Measurements from ENCODE around the gene PTPRCAP. TPM values are rescaled to one million over a fixed set of nuclear protein-coding genes. Genes with fewer than 3 reads are reported as not detected.

Gene PTPRCAP
- total RNA-seq, 4 donors from 2014 or later, result 3.5 to 6.4 (median 4.2) TPM

GRCh38 chr11:67440229-67441097 is 3.0 kb upstream of the PTPRCAP start:
- no peaks in the 10 kb centered on the region for H3K9me3 ChIP-seq
- H3K27ac ChIP-seq, result peak overlapping the region in 3 of 4 donors; percentile 50 to 66 (median 60)
- H3K4me3 ChIP-seq, result no peak overlapping the region
- peaks cover 0 to 75% (median 15%) of the 10 kb centered on the region in 3 donors for H3K4me1 ChIP-seq
- no peak for TF ChIP-seq EP300 (IDR thresholded peaks at IDR 0.05)
- TF ChIP-seq POLR2A (IDR thresholded peaks at IDR 0.05), result no peak
- TF ChIP-seq CTCF (IDR thresholded peaks at IDR 0.05), result no peak
- no peak for TF ChIP-seq POLR2AphosphoS5 (IDR thresholded peaks at IDR 0.05)
- peaks cover 0 to 63% of the 10 kb centered on the region in 2 donors for H3K36me3 ChIP-seq
- 70 to 72% methylated on average over 2 to 4 of the region's 17 CpGs for WGBS, 2 donors (ENCODE audit: low coverage in 1 of 2)
- H3K27me3 ChIP-seq, result no peaks in the 10 kb centered on the region
- no peak for ATAC-seq

DNA sequence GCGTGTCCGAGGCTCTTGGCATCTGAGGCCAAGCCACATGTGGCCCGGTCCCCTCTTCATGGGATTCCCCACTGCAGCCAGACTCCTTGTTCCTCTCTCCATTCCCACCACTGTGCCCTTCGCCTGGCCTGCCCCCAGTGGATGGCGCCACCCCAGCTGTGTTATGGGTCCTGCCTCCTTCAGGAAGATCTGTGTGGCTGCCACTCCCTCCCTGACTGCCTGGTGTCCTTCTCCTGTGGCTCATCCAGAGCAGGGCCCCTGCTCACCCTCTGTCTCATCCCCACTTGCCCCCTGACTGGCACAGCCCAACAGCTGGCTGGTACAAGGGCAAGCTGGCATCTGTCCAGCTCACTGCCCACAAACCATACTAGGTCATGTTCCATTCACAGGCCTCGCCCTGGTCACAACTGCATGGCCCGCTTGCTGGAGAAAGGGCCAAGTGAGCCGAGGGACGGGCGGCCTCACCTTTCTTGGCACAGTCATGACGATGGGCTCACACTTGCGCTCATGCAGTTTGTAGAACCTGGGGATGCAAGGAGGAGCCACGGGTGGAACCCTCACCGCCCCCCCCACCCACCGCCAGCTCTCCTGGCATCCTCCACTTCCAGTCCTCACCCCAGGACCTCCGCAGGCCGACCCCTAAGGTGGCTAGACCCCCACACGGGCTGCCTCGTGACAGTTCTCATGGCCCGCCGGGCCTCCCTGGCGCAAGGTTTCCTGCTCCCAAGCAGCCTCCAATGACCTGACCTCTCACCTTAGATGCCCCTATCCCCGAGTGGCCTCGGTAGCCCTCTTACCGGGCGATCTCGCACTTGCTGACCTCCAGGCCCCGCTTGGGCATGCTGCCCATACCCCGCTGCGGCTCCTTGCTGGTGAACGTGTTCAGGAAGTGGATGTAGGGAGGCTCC is 2.1 kb upstream of the PTPRCAP start:
- 60% methylated on average over 2 of the region's 31 CpGs; no CpG with 5 or more reads in 1 of the 2 donors for WGBS, 2 donors (ENCODE audit: low coverage in 1 of 2)
- Histone ChIP-seq H3K36me3 (peaks cover 0 to 72% of the 10 kb centered on the region in 2 donors), H3K27me3 (no peaks in the 10 kb centered on the region), H3K9me3 (no peaks in the 10 kb centered on the region), H3K4me3 (no peak overlapping the region), H3K4me1 (peaks cover 0 to 79% (median 15%) of the 10 kb centered on the region in 3 donors), H3K27ac (peak overlapping the region in 3 of 4 donors; percentile 50 to 66 (median 60))
- ATAC-seq, result no peak
- TF ChIP-seq POLR2AphosphoS5 (IDR thresholded peaks at IDR 0.05), result peak; percentile 41
- TF ChIP-seq CTCF (IDR thresholded peaks at IDR 0.05), result no peak
- no peak for TF ChIP-seq POLR2A (IDR thresholded peaks at IDR 0.05)

DNA sequence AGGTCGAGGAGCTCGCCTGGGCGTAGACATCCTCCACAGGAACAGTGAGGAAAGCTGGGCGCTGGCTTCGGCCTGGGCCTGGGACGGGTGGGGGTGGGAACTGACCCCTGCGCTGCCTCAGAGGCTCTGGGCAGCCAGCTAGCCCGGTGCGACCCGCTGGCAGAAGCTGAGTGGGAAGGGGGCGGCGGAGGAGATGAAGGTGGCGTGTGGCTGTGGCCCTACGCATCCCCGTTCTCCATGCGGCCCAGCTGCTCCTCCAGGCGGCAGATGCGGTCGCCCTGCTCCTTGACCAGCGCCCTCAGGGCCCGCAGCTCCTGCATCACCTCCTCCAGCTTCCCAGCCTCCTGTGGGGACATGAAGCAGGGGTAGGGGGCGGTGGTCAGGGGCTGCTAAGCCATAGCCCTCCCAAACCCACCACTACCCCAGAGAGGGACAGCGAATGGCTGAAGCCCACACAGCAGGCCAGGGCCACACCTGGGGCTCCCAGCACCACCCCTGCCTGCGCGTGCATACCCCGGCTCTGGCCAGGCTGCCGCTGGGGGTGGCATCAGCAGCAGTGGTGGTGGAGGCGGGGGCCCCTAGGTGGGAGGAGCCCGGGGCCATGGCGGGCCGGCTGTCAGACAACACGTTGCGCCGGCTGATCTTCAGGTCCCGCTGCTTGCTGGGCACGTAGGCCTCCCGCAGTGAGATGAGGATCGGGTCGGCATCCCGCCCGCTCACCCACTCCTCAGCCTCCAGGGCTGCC is 848 bp upstream of the PTPRCAP start:
- Histone ChIP-seq H3K4me1 (peaks cover 0 to 72% (median 9%) of the 10 kb centered on the region in 3 donors), H3K27me3 (no peaks in the 10 kb centered on the region), H3K4me3 (peak overlapping the region in 1 of 2 donors; percentile 27), H3K9me3 (no peaks in the 10 kb centered on the region), H3K36me3 (peaks cover 0 to 85% of the 10 kb centered on the region in 2 donors), H3K27ac (peak overlapping the region in 3 of 4 donors; percentile 50 to 66 (median 60))
- TF ChIP-seq POLR2AphosphoS5 (IDR thresholded peaks at IDR 0.05), result no peak
- TF ChIP-seq POLR2A (IDR thresholded peaks at IDR 0.05), result no peak
- no peak for TF ChIP-seq EP300 (IDR thresholded peaks at IDR 0.05)
- TF ChIP-seq CTCF (IDR thresholded peaks at IDR 0.05), result no peak
- no CpG with 5 or more reads among the region's 41 CpGs for WGBS, 2 donors (ENCODE audit: low coverage in 1 of 2)
- no peak for ATAC-seq

DNA sequence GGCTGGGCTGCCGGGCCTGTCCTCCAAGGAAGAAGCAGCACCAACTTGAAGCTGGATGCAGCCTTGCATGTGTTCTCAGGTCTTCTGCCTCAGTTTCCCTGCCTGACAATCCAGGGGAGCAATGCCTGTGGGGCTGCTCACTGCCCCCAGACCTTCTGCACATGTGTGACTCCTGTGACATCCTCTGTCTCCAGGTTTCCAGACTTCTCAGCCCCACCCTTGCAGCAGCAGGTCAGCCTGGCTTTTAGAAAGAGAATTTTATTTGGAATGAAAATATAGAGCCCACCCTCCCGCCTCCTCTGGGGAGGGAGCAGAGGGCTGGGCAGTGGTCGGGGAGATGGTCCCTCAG is 301 bp upstream of the PTPRCAP start:
- H3K36me3 ChIP-seq, result peaks cover 0 to 90% of the 10 kb centered on the region in 2 donors
- no CpG with 5 or more reads among the region's 3 CpGs for WGBS, 2 donors (ENCODE audit: low coverage in 1 of 2)

More for the DNA sequence above, 301 bp upstream of the PTPRCAP start:
- no peak for ATAC-seq
- peak overlapping the region in 1 of 4 donors; percentile 31 for H3K27ac ChIP-seq
- H3K27me3 ChIP-seq, result no peaks in the 10 kb centered on the region
- H3K4me3 ChIP-seq, result peak overlapping the region in 1 of 2 donors; percentile 27
- TF ChIP-seq POLR2A (IDR thresholded peaks at IDR 0.05) (peak in 1 of 2 donors; percentile 3), EP300 (IDR thresholded peaks at IDR 0.05) (no peak)
- H3K9me3 ChIP-seq, result no peaks in the 10 kb centered on the region
- H3K4me1 ChIP-seq, result peaks cover 0 to 70% (median 9%) of the 10 kb centered on the region in 3 donors
